MCF 10A (cell line): ENCODE measurements around the gene KIAA1755. TPM values are rescaled to one million over a fixed set of nuclear protein-coding genes. Genes with fewer than 3 reads are reported as not detected.

ENCODE experiments used
- BruUV-seq: library from RNA; stranded (reverse); fragments of 400-500 nt; replicated peaks from 2 replicates; lab custom pipeline; 2021; lab: Mats Ljungman, UMichigan
- CTCF ChIA-PET: fragments of 300-600 bp; sonication (Branson Sonifier 250); formaldehyde crosslinking; extraction: SDS; loops from one replicate; lab custom pipeline; 2021; ENCODE audit warnings: antibody characterized with exemption, inconsistent platforms; lab: Yijun Ruan, JAX
- POLR2A ChIA-PET: fragments of 300-600, 350-650 bp; sonication (Branson Sonifier 250); formaldehyde crosslinking; extraction: SDS; loops from one replicate; lab custom pipeline; 2020; ENCODE audit warnings: antibody characterized with exemption, inconsistent platforms; lab: Yijun Ruan, JAX
- DNase-seq: peaks from one replicate; pipeline ENCODE4 v3.0.0-alpha.2; 2018; ENCODE audit not compliant: unreplicated experiment
- H3K27ac Mint-ChIP-seq: one replicate; pipeline ENCODE4 v1.8.0; 2022; ENCODE audit warnings: mild to moderate bottlenecking, low read depth, mixed read lengths; ENCODE audit not compliant: unreplicated experiment
- H3K27me3 Mint-ChIP-seq: one replicate; pipeline ENCODE4 v1.8.0; 2022; ENCODE audit warnings: mixed read lengths; ENCODE audit not compliant: insufficient read depth, unreplicated experiment
- H3K36me3 Mint-ChIP-seq: one replicate; pipeline ENCODE4 v1.8.0; 2022; ENCODE audit warnings: mild to moderate bottlenecking, moderate library complexity, mixed read lengths; ENCODE audit not compliant: insufficient read depth, unreplicated experiment
- H3K4me1 Mint-ChIP-seq: one replicate; pipeline ENCODE4 v1.8.0; 2022; ENCODE audit warnings: mixed read lengths; ENCODE audit not compliant: insufficient read depth, unreplicated experiment
- H3K4me3 Mint-ChIP-seq: one replicate; pipeline ENCODE4 v1.8.0; 2022; ENCODE audit warnings: mild to moderate bottlenecking, moderate library complexity, mixed read lengths; ENCODE audit not compliant: unreplicated experiment
- H3K9me3 Mint-ChIP-seq: one replicate; pipeline ENCODE4 v1.8.0; 2022; ENCODE audit warnings: mixed read lengths; ENCODE audit not compliant: unreplicated experiment
- CTCF ChIP-seq: fragments of 200-600 bp; IDR thresholded peaks from one replicate; pipeline ENCODE4 v1.8.0; 2022; ENCODE audit warnings: antibody characterized with exemption, mild to moderate bottlenecking; ENCODE audit not compliant: unreplicated experiment
- intact Hi-C: fragments of 100-400 bp; cut with micrococcal nuclease; formaldehyde crosslinking; loops from 2 replicates; pipeline ENCODE4 v1.14.1; 2022
- total RNA-seq: library from RNA; stranded (reverse); gene quantifications from 2 replicates; pipeline ENCODE4 v1.2.3, GENCODE V29; 2022

Gene KIAA1755
- total RNA-seq, 1 experiment from 2014 or later: not detected

- Mint-ChIP-seq H3K27ac (no peak overlapping the region), H3K27me3 (no peaks in the 10 kb centered on the region)
Measured at GRCh38 chr20:38246357-38247165, 14.0 kb downstream of the KIAA1755 start.

GRCh38 chr20:38245753-38246152 is 14.8 kb downstream of the KIAA1755 start:
- peaks cover 23% of the 10 kb centered on the region for H3K9me3 Mint-ChIP-seq
- CTCF ChIA-PET: interaction anchor here (0.6 to 4.0 kb wide), 2 partner anchors 24 to 280 kb away, joined by 7 to 28 read pairs; no protein-coding TSS in a partner anchor
- H3K27me3 Mint-ChIP-seq: no peaks in the 10 kb centered on the region

More at GRCh38 chr20:38246357-38247165, 14.0 kb downstream of the KIAA1755 start:
- intact Hi-C loops: no loop called here
- peaks cover 7% of the 10 kb centered on the region for H3K36me3 Mint-ChIP-seq
- POLR2A ChIA-PET: no interaction called here
- H3K4me1 Mint-ChIP-seq: no peaks in the 10 kb centered on the region
- TF ChIP-seq CTCF: no peak
- no peak for DNase-seq
- H3K4me3 Mint-ChIP-seq: no peak overlapping the region
- peaks cover 23% of the 10 kb centered on the region for H3K9me3 Mint-ChIP-seq
- no TSS peak for BruUV-seq
- CTCF ChIA-PET: no interaction called here

GRCh38 chr20:38243709-38244020 is 16.9 kb downstream of the KIAA1755 start:
- DNase-seq: no peak
- CTCF ChIA-PET: interaction anchor here (0.6 to 4.0 kb wide), 7 partner anchors 10 to 345 kb away, joined by 3 to 28 read pairs (median 4); no protein-coding TSS in a partner anchor
- Mint-ChIP-seq H3K4me1 (no peaks in the 10 kb centered on the region), H3K27ac (no peak overlapping the region), H3K9me3 (peaks cover 31% of the 10 kb centered on the region), H3K36me3 (peaks cover 7% of the 10 kb centered on the region), H3K4me3 (no peak overlapping the region), H3K27me3 (no peaks in the 10 kb centered on the region)
- POLR2A ChIA-PET: no interaction called here
- TF ChIP-seq CTCF: no peak
- intact Hi-C loops: no loop called here
- BruUV-seq: no TSS peak

More at GRCh38 chr20:38245753-38246152, 14.8 kb downstream of the KIAA1755 start:
- TF ChIP-seq CTCF: no peak
- Mint-ChIP-seq H3K4me1 (no peaks in the 10 kb centered on the region), H3K4me3 (no peak overlapping the region), H3K36me3 (peaks cover 7% of the 10 kb centered on the region), H3K27ac (no peak overlapping the region)
- no TSS peak for BruUV-seq
- intact Hi-C loops: no loop called here
- no peak for DNase-seq
- POLR2A ChIA-PET: interaction anchor here (1.1 kb wide), 1 partner anchor 13 kb away, joined by 3 read pairs; no protein-coding TSS in a partner anchor

- peak; percentile 53 for TF ChIP-seq CTCF
- H3K27ac Mint-ChIP-seq: no peak overlapping the region
- ChIA-PET CTCF (interaction anchor here (0.6 to 4.0 kb wide), 7 partner anchors 9 to 473 kb away, joined by 3 to 28 read pairs (median 4); no protein-coding TSS in a partner anchor), POLR2A (no interaction called here)
- intact Hi-C loops: no loop called here
- DNase-seq: peak; percentile 21
- no peaks in the 10 kb centered on the region for H3K4me1 Mint-ChIP-seq
- peaks cover 7% of the 10 kb centered on the region for H3K36me3 Mint-ChIP-seq
- BruUV-seq: no TSS peak
- no peak overlapping the region for H3K4me3 Mint-ChIP-seq
- H3K9me3 Mint-ChIP-seq: peaks cover 31% of the 10 kb centered on the region
- no peaks in the 10 kb centered on the region for H3K27me3 Mint-ChIP-seq
Measured at GRCh38 chr20:38242848-38243708, 17.5 kb downstream of the KIAA1755 start.
